Activated naive CD8-positive, alpha-beta T cell treated with anti-CD3 and anti-CD28 coated beads, Interleukin-2, amount 10 ng/mL, durations not matched to agents 7 days and 5 days (primary cell): Measurements from ENCODE around the gene KCNK3. TPM values are rescaled to one million over a fixed set of nuclear protein-coding genes. Genes with fewer than 3 reads are reported as not detected.

Experiments
- ATAC-seq: fragments of 150-1000 bp; cut with Tn5 transposase; one replicate; pipeline ENCODE4 v1.10.0; 2021; ENCODE audit warnings: low read depth, moderate library complexity
- POLR2A ChIA-PET: fragments of 350-600 bp; sonication (Branson Sonifier 250); formaldehyde crosslinking; loops from one replicate; lab custom pipeline; 2021; ENCODE audit warnings: antibody characterized with exemption; lab: Charles Lee
- DNase-seq: peaks from one replicate; pipeline ENCODE4 v3.0.0; 2021
- H3K27ac Mint-ChIP-seq: one replicate; pipeline ENCODE4 v1.8.0; 2022; ENCODE audit warnings: mild to moderate bottlenecking, mixed read lengths
- H3K27me3 Mint-ChIP-seq: one replicate; pipeline ENCODE4 v1.8.0; 2022; ENCODE audit warnings: mild to moderate bottlenecking, moderate library complexity, mixed read lengths
- H3K36me3 Mint-ChIP-seq: one replicate; pipeline ENCODE4 v1.8.0; 2021; ENCODE audit warnings: mild to moderate bottlenecking, mixed read lengths
- H3K4me1 Mint-ChIP-seq: one replicate; pipeline ENCODE4 v1.8.0; 2021; ENCODE audit warnings: mixed read lengths
- H3K4me3 Mint-ChIP-seq: one replicate; pipeline ENCODE4 v1.8.0; 2022; ENCODE audit warnings: mild to moderate bottlenecking, moderate library complexity, mixed read lengths
- H3K9me3 Mint-ChIP-seq: one replicate; pipeline ENCODE4 v1.8.0; 2021; ENCODE audit warnings: mixed read lengths
- total RNA-seq, 2 experiments: library from RNA; stranded (reverse); gene quantifications; one replicate each; pipeline ENCODE4 v1.2.3, GENCODE V29; 2021

The KCNK3 gene
- total RNA-seq, 2 experiments from 2014 or later, result not detected

GRCh38 chr2:26717362-26717761 is 24.8 kb downstream of the KCNK3 start:
- ATAC-seq (no peak), DNase-seq (no peak)
- H3K27ac Mint-ChIP-seq, result no peak overlapping the region
- peaks cover 2% of the 10 kb centered on the region for H3K27me3 Mint-ChIP-seq
- H3K4me1 Mint-ChIP-seq, result no peaks in the 10 kb centered on the region
- POLR2A ChIA-PET, result no interaction called here
- H3K4me3 Mint-ChIP-seq, result no peak overlapping the region
- H3K9me3 Mint-ChIP-seq, result no peaks in the 10 kb centered on the region
- H3K36me3 Mint-ChIP-seq, result no peaks in the 10 kb centered on the region

- Mint-ChIP-seq H3K27ac (no peak overlapping the region), H3K9me3 (no peaks in the 10 kb centered on the region), H3K27me3 (peaks cover 3% of the 10 kb centered on the region), H3K4me1 (no peaks in the 10 kb centered on the region), H3K4me3 (no peak overlapping the region), H3K36me3 (no peaks in the 10 kb centered on the region)
- POLR2A ChIA-PET, result no interaction called here
- no peak for ATAC-seq
- DNase-seq, result no peak
Measured at GRCh38 chr2:26718949-26719686, 26.6 kb downstream of the KCNK3 start.

- Mint-ChIP-seq H3K36me3 (no peaks in the 10 kb centered on the region), H3K27me3 (peaks cover 3% of the 10 kb centered on the region), H3K4me3 (no peak overlapping the region), H3K9me3 (no peaks in the 10 kb centered on the region), H3K4me1 (no peaks in the 10 kb centered on the region), H3K27ac (no peak overlapping the region)
- DNase-seq, result no peak
- ATAC-seq, result no peak
- POLR2A ChIA-PET, result no interaction called here
Measured at GRCh38 chr2:26720322-26721114, 28.0 kb downstream of the KCNK3 start.

- no peaks in the 10 kb centered on the region for H3K4me1 Mint-ChIP-seq
- peaks cover 6% of the 10 kb centered on the region for H3K27me3 Mint-ChIP-seq
- H3K4me3 Mint-ChIP-seq, result no peak overlapping the region
- H3K36me3 Mint-ChIP-seq, result no peaks in the 10 kb centered on the region
- ATAC-seq (no peak), DNase-seq (no peak)
- H3K27ac Mint-ChIP-seq, result no peak overlapping the region
- H3K9me3 Mint-ChIP-seq, result no peaks in the 10 kb centered on the region
- POLR2A ChIA-PET, result no interaction called here
Measured at GRCh38 chr2:26721115-26722032, 28.9 kb downstream of the KCNK3 start.

GRCh38 chr2:26722328-26722727 is 29.8 kb downstream of the KCNK3 start:
- no peaks in the 10 kb centered on the region for H3K9me3 Mint-ChIP-seq
- POLR2A ChIA-PET, result no interaction called here
- H3K4me3 Mint-ChIP-seq, result no peak overlapping the region
- no peak for DNase-seq
- H3K27ac Mint-ChIP-seq, result no peak overlapping the region
- peaks cover 6% of the 10 kb centered on the region for H3K27me3 Mint-ChIP-seq
- no peak for ATAC-seq
- H3K4me1 Mint-ChIP-seq, result no peaks in the 10 kb centered on the region
- no peaks in the 10 kb centered on the region for H3K36me3 Mint-ChIP-seq

GRCh38 chr2:26722911-26723310 is 30.4 kb downstream of the KCNK3 start:
- peaks cover 6% of the 10 kb centered on the region for H3K27me3 Mint-ChIP-seq
- POLR2A ChIA-PET, result no interaction called here
- ATAC-seq (no peak), DNase-seq (no peak)
- no peak overlapping the region for H3K4me3 Mint-ChIP-seq
- no peaks in the 10 kb centered on the region for H3K36me3 Mint-ChIP-seq
- no peak overlapping the region for H3K27ac Mint-ChIP-seq
- H3K9me3 Mint-ChIP-seq, result no peaks in the 10 kb centered on the region
- no peaks in the 10 kb centered on the region for H3K4me1 Mint-ChIP-seq

GRCh38 chr2:26723475-26723874 is 31.0 kb downstream of the KCNK3 start:
- Mint-ChIP-seq H3K9me3 (no peaks in the 10 kb centered on the region), H3K36me3 (no peaks in the 10 kb centered on the region), H3K27ac (no peak overlapping the region), H3K4me3 (no peak overlapping the region), H3K4me1 (no peaks in the 10 kb centered on the region), H3K27me3 (peaks cover 6% of the 10 kb centered on the region)
- no peak for ATAC-seq
- POLR2A ChIA-PET, result no interaction called here
- no peak for DNase-seq

GRCh38 chr2:26723991-26724750 is 31.6 kb downstream of the KCNK3 start:
- peaks cover 6% of the 10 kb centered on the region for H3K27me3 Mint-ChIP-seq
- H3K27ac Mint-ChIP-seq, result no peak overlapping the region
- H3K4me1 Mint-ChIP-seq, result no peaks in the 10 kb centered on the region
- POLR2A ChIA-PET, result no interaction called here
- no peak for ATAC-seq
- H3K4me3 Mint-ChIP-seq, result no peak overlapping the region
- no peaks in the 10 kb centered on the region for H3K9me3 Mint-ChIP-seq
- no peak for DNase-seq
- H3K36me3 Mint-ChIP-seq, result no peaks in the 10 kb centered on the region

- no peak overlapping the region for H3K27ac Mint-ChIP-seq
Measured at GRCh38 chr2:26724784-26725520, 32.4 kb downstream of the KCNK3 start.

GRCh38 chr2:26725521-26725820 is 32.9 kb downstream of the KCNK3 start:
- H3K9me3 Mint-ChIP-seq, result no peaks in the 10 kb centered on the region
- POLR2A ChIA-PET, result no interaction called here
- DNase-seq (no peak), ATAC-seq (no peak)
- H3K4me3 Mint-ChIP-seq, result no peak overlapping the region
- no peak overlapping the region for H3K27ac Mint-ChIP-seq
- H3K36me3 Mint-ChIP-seq, result no peaks in the 10 kb centered on the region
- H3K4me1 Mint-ChIP-seq, result no peaks in the 10 kb centered on the region
- peaks cover 6% of the 10 kb centered on the region for H3K27me3 Mint-ChIP-seq

More at GRCh38 chr2:26724784-26725520, 32.4 kb downstream of the KCNK3 start:
- DNase-seq, result no peak
- Mint-ChIP-seq H3K36me3 (no peaks in the 10 kb centered on the region), H3K9me3 (no peaks in the 10 kb centered on the region), H3K4me3 (no peak overlapping the region), H3K27me3 (peaks cover 6% of the 10 kb centered on the region), H3K4me1 (no peaks in the 10 kb centered on the region)
- POLR2A ChIA-PET, result no interaction called here
- ATAC-seq, result no peak

GRCh38 chr2:26726228-26726627 is 33.7 kb downstream of the KCNK3 start:
- Mint-ChIP-seq H3K36me3 (no peaks in the 10 kb centered on the region), H3K4me3 (no peak overlapping the region), H3K9me3 (no peaks in the 10 kb centered on the region), H3K27me3 (peaks cover 6% of the 10 kb centered on the region), H3K27ac (no peak overlapping the region), H3K4me1 (no peaks in the 10 kb centered on the region)
- ATAC-seq, result no peak
- DNase-seq, result no peak
- POLR2A ChIA-PET, result no interaction called here

GRCh38 chr2:26727641-26728561 is 35.4 kb downstream of the KCNK3 start:
- H3K4me1 Mint-ChIP-seq, result no peaks in the 10 kb centered on the region
- H3K27me3 Mint-ChIP-seq, result peaks cover 4% of the 10 kb centered on the region
- H3K27ac Mint-ChIP-seq, result no peak overlapping the region
- ATAC-seq, result peak; percentile 66
- H3K36me3 Mint-ChIP-seq, result no peaks in the 10 kb centered on the region
- H3K9me3 Mint-ChIP-seq, result no peaks in the 10 kb centered on the region
- POLR2A ChIA-PET, result no interaction called here
- DNase-seq, result peak; percentile 46
- no peak overlapping the region for H3K4me3 Mint-ChIP-seq
